Endometrial microvascular endothelial cells (primary cell): ENCODE results near the gene SH2D3C. TPM values are rescaled to one million over a fixed set of nuclear protein-coding genes. Genes with fewer than 3 reads are reported as not detected.

Source experiments
- in situ Hi-C: cut with HindIII; loops from 2 replicates; pipeline ENCODE4 v1.10.0; 2017; ENCODE audit warnings: low sequenced_read_pairs, low pct_unique_long_range_greater_than_20kb; ENCODE audit errors: inconsistent ontology term
- total RNA-seq: library from RNA; depleted of rRNA; stranded (reverse); fragments of >200 nt; gene quantifications from one replicate; pipeline ENCODE4 v1.2.3, GENCODE V29; 2015; ENCODE audit errors: inconsistent ontology term

The SH2D3C gene
- total RNA-seq, 1 donor from 2014 or later: 70.3 TPM

GRCh38 chr9:127732444-127732843 is 46.0 kb downstream of the SH2D3C start:
- in situ Hi-C loops: no loop called here

GRCh38 chr9:127731938-127732337 is 46.5 kb downstream of the SH2D3C start:
- in situ Hi-C loops: no loop called here

DNA sequence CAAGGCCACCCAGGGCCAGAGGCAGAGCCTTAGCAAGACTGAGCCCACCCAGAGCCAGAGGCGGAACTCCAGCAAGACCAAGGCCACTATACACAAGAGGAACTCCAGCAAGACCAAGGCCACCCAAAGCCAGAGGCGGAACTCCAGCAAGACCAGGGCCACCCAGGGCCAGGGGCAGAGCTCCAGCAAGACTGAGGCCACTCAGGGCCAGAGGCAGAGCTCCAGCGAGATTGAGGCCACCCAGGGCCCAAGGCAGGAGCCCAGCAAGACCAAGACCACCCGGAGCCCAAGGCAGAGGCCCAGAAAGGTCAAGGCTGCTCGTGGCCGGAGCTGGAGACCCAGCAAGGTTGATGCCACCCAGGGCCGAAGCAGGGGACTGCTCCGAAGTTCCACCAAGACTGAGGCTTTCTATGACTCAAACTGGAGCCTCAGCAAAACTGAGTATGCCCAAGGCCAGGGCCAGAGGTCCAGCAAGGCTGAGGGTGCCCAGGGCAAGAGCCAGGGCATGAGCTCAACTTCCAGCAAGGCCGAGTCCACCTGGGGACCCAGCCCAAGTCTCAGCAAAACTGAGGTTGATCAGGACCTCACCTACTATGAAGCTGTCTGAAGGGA is 47.6 kb downstream of the SH2D3C start:
- in situ Hi-C loops: no loop called here

DNA sequence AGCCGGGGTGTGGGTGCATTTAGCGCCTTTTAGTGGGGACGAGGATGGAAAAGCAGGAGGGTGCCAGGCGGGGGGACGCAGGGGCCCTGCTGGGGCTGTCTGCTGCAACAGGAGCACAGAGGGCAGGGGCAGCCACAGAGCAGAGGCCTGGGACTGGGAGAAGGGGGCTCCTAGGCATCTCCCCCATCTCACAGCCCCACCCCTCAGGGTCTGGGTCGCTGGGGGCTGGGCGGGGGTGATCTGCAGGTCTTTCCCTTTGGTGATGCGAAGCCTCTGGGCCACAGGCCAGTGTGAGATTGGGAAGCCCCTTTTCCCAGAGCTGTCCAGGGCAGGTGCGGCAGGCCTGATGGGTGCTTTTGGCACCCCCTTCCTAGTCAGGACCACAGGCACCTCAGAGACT is 48.2 kb downstream of the SH2D3C start:
- in situ Hi-C loops: no loop called here

- in situ Hi-C loops: no loop called here
Measured at GRCh38 chr9:127729522-127730256, 48.8 kb downstream of the SH2D3C start.

DNA sequence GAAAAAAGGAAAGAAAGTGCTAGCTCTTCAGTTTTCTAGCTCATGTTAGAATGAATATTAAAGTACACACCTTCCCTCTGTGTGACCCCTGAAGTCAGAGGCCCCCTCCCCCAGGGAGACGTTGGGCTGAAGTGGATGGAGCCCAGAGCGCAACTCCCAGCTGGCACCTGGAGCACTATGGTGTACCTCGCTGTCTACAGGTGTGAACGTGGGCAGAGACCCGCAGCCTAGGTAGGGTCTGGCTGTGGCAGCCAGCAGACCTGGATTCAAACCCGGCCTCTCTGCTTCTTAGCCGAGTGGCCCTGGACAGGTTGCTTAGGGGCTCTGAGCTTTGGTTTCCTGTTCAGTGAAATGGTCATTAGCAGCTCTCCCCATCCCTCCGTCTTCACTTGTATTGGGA is 49.7 kb downstream of the SH2D3C start:
- in situ Hi-C loops: no loop called here

DNA sequence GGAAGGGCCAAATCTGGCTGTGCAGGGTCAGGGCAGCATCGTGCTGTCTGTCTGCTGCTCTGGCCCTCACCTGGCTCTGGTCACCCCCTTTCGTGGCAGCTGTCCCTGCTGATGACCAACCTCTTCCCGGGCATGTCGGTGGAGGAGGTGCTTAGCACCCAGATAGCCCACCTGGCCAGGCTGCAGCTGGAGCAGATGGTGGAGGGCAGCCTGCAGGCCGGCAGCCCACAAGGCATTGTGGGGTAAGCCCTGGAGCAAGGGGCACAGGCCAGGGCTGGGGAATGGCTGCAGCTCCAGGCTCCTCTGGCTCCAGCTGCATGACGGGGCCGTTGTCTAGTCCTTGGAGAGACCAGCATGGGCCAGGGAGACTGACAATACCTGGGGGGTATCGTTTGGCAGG is 51.6 kb downstream of the SH2D3C start:
- in situ Hi-C loops: no loop called here

DNA sequence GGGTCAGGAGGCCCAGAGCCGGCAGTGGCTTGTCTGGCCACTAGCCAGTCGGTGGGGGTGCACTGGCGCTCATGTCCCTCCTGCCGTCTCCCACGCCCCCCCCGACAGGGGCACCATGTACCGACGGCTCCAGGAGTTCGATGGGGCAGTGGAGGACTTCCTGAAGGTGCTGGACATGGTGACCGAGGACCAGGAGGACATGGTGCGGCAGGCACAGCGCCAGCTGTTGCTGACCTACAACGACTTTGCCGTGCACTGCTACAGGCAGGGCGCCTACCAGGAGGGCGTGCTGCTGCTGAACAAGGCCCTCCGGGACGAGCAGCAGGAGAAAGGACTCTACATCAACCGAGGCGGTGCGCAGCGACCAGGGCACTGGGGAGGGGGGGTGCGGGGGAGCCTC is 54.5 kb downstream of the SH2D3C start:
- in situ Hi-C loops: no loop called here

DNA sequence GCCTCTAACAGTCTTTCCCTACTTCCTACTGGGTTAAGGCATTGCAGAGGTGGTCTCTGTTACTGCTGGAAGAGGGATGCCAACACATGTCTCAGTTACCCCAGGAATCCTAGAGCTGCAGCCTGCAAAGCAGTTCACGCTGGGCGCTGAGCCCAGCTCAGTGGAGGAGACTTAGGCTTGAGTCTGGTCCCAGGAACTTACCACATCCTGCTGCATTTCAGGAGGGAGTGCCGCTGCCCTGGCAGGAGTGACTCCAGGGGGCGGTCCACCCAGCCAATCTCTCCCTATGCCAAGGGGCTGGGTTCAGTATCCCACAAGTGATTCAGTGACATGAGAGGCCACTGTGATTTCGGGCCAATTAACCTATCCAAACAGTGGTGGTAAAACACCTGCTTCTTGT is 55.0 kb downstream of the SH2D3C start:
- in situ Hi-C loops: no loop called here

DNA sequence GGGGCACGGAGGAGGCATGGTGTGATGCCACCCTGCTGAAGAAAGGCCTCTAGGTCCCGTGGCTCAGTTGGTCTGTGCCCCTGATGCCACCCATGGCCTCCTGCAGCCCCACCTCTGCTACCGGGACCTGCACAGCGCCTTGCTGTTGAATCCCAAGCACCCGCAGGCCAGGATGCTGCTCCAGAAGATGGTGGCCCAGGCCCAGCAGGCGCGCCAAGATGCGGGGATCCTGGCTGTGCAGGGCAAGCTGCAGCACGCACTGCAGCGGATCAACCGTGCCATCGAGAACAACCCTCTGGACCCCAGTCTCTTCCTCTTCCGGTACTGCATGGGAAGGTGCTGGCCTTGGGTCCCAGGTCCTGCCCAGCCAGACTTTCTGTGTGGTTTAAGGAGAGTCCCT is 55.5 kb downstream of the SH2D3C start:
- in situ Hi-C loops: no loop called here

- in situ Hi-C loops: no loop called here
Measured at GRCh38 chr9:127722055-127722745, 56.3 kb downstream of the SH2D3C start.

DNA sequence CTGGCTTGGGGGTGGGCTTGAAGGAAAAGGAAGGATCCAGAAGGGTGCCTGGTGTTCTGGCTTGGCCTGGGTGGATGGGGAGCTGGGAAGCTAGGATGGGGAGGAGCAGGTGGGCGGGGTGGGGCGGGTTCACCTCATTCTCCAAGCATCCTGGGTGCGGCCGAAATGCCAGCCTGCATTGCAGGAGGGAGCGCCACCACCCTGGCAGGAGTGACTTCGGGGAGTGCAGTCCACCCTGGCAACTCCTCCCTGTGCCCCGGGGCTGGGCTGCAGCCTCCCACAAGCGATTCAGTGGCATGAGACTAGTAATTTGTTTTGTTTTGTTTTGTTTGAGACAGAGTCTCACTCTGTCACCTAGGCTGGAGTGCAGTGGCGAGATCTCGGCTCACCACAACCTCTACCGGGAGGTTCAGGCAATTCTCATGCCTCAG is 57.1 kb downstream of the SH2D3C start:
- in situ Hi-C loops: no loop called here

- in situ Hi-C loops: no loop called here
Measured at GRCh38 chr9:127720865-127721227, 57.6 kb downstream of the SH2D3C start.

DNA sequence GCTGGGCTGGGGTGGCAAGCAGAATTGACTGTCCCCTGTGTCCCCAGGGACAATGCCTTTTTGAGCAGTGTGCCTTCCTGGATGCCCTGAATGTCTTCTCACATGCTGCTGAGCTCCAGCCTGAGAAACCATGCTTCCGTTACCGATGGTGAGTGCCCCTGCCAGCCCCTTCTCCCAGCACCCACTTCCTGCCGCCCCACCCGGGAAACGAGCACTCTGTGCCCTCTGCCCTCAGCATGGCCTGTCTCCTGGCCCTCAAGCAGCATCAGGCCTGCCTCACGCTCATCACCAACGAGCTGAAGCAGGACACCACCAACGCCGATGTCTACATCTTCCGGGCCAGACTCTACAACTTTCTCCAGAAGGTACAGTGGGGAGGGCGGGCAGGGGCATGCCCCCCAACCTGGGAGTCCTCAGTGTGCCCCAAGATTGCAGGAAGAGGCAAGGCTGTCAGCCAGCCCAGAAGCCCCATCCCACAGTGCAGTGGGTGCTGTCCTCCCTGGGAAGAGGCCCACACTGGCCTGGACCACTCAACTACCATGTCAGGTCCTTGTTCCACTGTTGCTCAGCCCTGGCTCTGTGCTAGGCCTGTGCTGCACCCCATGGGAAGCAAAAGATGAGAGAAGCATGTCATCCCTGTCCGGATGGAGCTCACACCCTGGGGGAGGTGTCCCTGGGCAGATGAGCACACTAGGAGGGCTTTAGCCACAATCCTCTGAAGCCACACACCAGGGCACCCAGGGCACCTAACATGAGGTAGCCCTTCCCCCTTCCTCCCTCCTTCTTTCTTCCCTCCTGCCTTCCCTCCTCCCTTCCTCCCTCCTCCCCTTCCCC is 58.2 kb downstream of the SH2D3C start:
- in situ Hi-C loops: no loop called here

GRCh38 chr9:127717766-127718165 is 60.7 kb downstream of the SH2D3C start:
- in situ Hi-C loops: no loop called here

- in situ Hi-C loops: no loop called here
Measured at GRCh38 chr9:127716412-127716811, 62.1 kb downstream of the SH2D3C start.

DNA sequence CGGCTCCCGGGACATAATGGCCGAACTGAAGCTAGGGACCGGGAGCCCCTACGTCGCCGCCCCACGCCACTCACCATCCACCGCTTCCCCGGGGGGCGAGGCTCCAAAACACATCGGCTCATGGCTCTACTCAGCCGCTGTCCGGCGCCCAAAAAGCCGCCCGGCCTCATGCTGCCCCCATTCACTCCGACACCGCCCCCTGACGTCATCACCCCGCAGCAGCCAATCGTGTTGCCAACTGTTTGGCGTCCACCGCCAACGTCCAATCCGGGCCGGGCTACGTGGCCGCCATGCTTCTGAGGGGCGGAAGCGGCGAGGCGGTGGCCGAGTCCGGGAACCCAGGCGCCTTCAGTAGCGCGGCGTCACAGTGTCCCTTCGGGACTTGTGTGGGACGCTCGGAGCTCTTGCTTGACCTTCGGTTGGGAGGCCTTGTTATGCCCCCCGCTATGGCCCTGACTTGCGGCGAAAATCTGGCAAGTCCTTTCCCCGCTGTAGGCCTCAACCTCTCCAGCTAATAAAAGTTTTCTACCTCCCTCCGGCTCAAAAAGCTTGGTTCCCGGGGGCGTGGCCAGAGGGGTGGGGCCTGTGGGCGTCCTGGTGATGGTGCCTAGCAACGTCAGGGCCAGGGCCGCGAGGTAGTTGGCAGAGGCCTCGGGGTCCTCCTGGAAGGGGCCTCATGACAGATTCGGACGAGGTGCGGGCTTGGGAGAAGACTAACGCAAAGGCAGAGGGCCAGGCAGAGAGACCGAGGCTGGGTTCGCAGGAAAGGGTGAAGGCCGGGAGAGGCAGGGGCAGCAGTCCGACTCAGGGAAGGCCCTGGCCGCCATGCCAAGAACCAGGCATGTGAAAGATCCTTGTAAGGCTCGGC is 62.8 kb downstream of the SH2D3C start, which contains the start of the genes PTRH1 and TTC16:
Gene PTRH1, minus strand, starts transcription at position 194 of the 868 bp plus-strand sequence. Its CDS starts 24 bp downstream, at position 170.
Gene TTC16, plus strand, starts transcription at position 610 of the 868 bp plus-strand sequence. Its CDS starts 67 bp downstream, at position 677.
- in situ Hi-C loops: no loop called here

- in situ Hi-C loops: no loop called here
Measured at GRCh38 chr9:127714951-127715469, 63.5 kb downstream of the SH2D3C start.
